ENCODE data around the gene KLF15.

- TF ChIP-seq, protein P1, sequence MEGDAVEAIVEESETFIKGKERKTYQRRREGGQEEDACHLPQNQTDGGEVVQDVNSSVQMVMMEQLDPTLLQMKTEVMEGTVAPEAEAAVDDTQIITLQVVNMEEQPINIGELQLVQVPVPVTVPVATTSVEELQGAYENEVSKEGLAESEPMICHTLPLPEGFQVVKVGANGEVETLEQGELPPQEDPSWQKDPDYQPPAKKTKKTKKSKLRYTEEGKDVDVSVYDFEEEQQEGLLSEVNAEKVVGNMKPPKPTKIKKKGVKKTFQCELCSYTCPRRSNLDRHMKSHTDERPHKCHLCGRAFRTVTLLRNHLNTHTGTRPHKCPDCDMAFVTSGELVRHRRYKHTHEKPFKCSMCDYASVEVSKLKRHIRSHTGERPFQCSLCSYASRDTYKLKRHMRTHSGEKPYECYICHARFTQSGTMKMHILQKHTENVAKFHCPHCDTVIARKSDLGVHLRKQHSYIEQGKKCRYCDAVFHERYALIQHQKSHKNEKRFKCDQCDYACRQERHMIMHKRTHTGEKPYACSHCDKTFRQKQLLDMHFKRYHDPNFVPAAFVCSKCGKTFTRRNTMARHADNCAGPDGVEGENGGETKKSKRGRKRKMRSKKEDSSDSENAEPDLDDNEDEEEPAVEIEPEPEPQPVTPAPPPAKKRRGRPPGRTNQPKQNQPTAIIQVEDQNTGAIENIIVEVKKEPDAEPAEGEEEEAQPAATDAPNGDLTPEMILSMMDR (conservative IDR thresholded peaks at IDR 0.05; ENCODE audit: low read depth, low read length): no peak
- no peak for TF ChIP-seq EZH2 (IDR thresholded peaks at IDR 0.05; ENCODE audit: borderline replicate concordance, low read depth, low read length, poor library complexity, severe bottlenecking)
Measured at GRCh38 chr3:126371096-126371705, 14.0 kb upstream of the KLF15 start.

All from A673 (cell line).